WTC11 (cell line): Measurements from ENCODE around the gene GLCCI1.

Source experiments
- CREB1 ChIP-seq: sonication (generic); formaldehyde crosslinking; IDR thresholded peaks from 2 replicates; pipeline ENCODE4 v1.8.0; 2023; ENCODE audit warnings: mild to moderate bottlenecking, missing genetic modification reagents
- NFE2L1 ChIP-seq: sonication (generic); formaldehyde crosslinking; IDR thresholded peaks from 2 replicates; pipeline ENCODE4 v1.8.1; 2023; ENCODE audit warnings: missing genetic modification reagents
- NR2C2 ChIP-seq: sonication (generic); formaldehyde crosslinking; IDR thresholded peaks from 2 replicates; pipeline ENCODE4 v1.8.0; 2022; ENCODE audit warnings: mild to moderate bottlenecking, missing genetic modification reagents
- NR3C1 ChIP-seq: sonication (generic); formaldehyde crosslinking; conservative IDR thresholded peaks from 2 replicates; pipeline ENCODE4 v1.8.1; 2023; ENCODE audit warnings: low read depth, mild to moderate bottlenecking, missing genetic modification reagents
- TP53 ChIP-seq: sonication (generic); formaldehyde crosslinking; IDR thresholded peaks from 2 replicates; pipeline ENCODE4 v1.8.1; 2023; ENCODE audit warnings: mild to moderate bottlenecking, missing genetic modification reagents
- TF ChIP-seq, protein P1 (sequence below): sonication (generic); formaldehyde crosslinking; IDR thresholded peaks from 2 replicates; pipeline ENCODE4 v1.8.1; 2022; ENCODE audit warnings: missing genetic modification reagents, borderline replicate concordance
- TF ChIP-seq, protein P2 (sequence below): sonication (generic); formaldehyde crosslinking; IDR thresholded peaks from 2 replicates; pipeline ENCODE4 v1.8.1; 2023; ENCODE audit warnings: mild to moderate bottlenecking, missing genetic modification reagents, moderate library complexity
- TF ChIP-seq, protein P3 (sequence below): sonication (generic); formaldehyde crosslinking; IDR thresholded peaks from 2 replicates; pipeline ENCODE4 v1.8.1; 2023; ENCODE audit warnings: mild to moderate bottlenecking, missing genetic modification reagents, moderate library complexity
- TF ChIP-seq, protein P4 (sequence below): fragments of 200-600 bp; IDR thresholded peaks from 2 replicates; pipeline ENCODE4 v1.8.0; 2022; ENCODE audit warnings: antibody characterized with exemption
- TF ChIP-seq, protein P5 (sequence below): sonication (generic); formaldehyde crosslinking; IDR thresholded peaks from 2 replicates; pipeline ENCODE4 v1.8.1; 2023; ENCODE audit warnings: mild to moderate bottlenecking, missing genetic modification reagents
- TF ChIP-seq, protein P6 (sequence below): sonication (generic); formaldehyde crosslinking; IDR thresholded peaks from 2 replicates; pipeline ENCODE4 v1.8.1; 2022; ENCODE audit warnings: mild to moderate bottlenecking, missing genetic modification reagents, moderate library complexity, borderline replicate concordance
- TF ChIP-seq, protein P7 (sequence below): sonication (generic); formaldehyde crosslinking; IDR thresholded peaks from 2 replicates; pipeline ENCODE4 v1.8.1; 2022; ENCODE audit warnings: low read depth, mild to moderate bottlenecking, moderate library complexity, missing genetic modification reagents, borderline replicate concordance
- TF ChIP-seq, protein P8 (sequence below): fragments of 250-450 bp; sonication (Bioruptor Pico); conservative IDR thresholded peaks from 2 replicates; pipeline ENCODE4 v1.9.0; 2021; ENCODE audit warnings: mild to moderate bottlenecking
- TF ChIP-seq, protein P9 (sequence below): sonication (generic); formaldehyde crosslinking; IDR thresholded peaks from 2 replicates; pipeline ENCODE4 v1.8.0; 2023; ENCODE audit warnings: mild to moderate bottlenecking, missing genetic modification reagents

DNA sequence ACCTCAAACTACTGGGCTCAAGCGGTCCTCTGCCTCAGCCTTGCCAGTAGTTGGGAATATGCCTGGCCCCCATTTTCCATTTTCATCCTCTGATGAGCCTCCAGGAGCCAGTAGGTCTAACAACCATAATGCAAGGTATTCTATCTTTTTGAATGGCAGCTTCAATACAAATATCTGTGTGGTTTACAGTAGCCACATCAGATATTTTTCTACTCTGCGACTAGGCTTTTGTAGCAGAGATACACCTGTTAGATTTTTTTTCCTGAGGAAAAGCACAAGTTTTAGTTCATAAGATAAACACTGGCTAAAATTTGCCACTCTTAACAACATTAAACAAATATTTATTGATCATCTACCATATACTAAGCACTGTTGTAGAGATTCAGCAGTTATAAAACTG, 3.9 kb upstream of the GLCCI1 start:
- TF ChIP-seq, protein P1, sequence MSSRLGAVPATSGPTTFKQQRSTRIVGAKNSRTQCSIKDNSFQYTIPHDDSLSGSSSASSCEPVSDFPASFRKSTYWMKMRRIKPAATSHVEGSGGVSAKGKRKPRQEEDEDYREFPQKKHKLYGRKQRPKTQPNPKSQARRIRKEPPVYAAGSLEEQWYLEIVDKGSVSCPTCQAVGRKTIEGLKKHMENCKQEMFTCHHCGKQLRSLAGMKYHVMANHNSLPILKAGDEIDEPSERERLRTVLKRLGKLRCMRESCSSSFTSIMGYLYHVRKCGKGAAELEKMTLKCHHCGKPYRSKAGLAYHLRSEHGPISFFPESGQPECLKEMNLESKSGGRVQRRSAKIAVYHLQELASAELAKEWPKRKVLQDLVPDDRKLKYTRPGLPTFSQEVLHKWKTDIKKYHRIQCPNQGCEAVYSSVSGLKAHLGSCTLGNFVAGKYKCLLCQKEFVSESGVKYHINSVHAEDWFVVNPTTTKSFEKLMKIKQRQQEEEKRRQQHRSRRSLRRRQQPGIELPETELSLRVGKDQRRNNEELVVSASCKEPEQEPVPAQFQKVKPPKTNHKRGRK, result no peak
- TF ChIP-seq, protein P2, sequence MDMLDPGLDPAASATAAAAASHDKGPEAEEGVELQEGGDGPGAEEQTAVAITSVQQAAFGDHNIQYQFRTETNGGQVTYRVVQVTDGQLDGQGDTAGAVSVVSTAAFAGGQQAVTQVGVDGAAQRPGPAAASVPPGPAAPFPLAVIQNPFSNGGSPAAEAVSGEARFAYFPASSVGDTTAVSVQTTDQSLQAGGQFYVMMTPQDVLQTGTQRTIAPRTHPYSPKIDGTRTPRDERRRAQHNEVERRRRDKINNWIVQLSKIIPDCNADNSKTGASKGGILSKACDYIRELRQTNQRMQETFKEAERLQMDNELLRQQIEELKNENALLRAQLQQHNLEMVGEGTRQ, result no peak
- TF ChIP-seq, protein P3, sequence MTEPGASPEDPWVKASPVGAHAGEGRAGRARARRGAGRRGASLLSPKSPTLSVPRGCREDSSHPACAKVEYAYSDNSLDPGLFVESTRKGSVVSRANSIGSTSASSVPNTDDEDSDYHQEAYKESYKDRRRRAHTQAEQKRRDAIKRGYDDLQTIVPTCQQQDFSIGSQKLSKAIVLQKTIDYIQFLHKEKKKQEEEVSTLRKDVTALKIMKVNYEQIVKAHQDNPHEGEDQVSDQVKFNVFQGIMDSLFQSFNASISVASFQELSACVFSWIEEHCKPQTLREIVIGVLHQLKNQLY (CRISPR knock-in tag), result no peak
- TF ChIP-seq, protein P4, sequence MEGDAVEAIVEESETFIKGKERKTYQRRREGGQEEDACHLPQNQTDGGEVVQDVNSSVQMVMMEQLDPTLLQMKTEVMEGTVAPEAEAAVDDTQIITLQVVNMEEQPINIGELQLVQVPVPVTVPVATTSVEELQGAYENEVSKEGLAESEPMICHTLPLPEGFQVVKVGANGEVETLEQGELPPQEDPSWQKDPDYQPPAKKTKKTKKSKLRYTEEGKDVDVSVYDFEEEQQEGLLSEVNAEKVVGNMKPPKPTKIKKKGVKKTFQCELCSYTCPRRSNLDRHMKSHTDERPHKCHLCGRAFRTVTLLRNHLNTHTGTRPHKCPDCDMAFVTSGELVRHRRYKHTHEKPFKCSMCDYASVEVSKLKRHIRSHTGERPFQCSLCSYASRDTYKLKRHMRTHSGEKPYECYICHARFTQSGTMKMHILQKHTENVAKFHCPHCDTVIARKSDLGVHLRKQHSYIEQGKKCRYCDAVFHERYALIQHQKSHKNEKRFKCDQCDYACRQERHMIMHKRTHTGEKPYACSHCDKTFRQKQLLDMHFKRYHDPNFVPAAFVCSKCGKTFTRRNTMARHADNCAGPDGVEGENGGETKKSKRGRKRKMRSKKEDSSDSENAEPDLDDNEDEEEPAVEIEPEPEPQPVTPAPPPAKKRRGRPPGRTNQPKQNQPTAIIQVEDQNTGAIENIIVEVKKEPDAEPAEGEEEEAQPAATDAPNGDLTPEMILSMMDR, result no peak
- TF ChIP-seq, protein P5, sequence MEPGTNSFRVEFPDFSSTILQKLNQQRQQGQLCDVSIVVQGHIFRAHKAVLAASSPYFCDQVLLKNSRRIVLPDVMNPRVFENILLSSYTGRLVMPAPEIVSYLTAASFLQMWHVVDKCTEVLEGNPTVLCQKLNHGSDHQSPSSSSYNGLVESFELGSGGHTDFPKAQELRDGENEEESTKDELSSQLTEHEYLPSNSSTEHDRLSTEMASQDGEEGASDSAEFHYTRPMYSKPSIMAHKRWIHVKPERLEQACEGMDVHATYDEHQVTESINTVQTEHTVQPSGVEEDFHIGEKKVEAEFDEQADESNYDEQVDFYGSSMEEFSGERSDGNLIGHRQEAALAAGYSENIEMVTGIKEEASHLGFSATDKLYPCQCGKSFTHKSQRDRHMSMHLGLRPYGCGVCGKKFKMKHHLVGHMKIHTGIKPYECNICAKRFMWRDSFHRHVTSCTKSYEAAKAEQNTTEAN (CRISPR knock-in tag), result no peak
- TF ChIP-seq CREB1 (no peak), NR2C2 (no peak), NR3C1 (CRISPR knock-in tag) (no peak), TP53 (no peak), NFE2L1 (CRISPR knock-in tag) (no peak)
- TF ChIP-seq, protein P6, sequence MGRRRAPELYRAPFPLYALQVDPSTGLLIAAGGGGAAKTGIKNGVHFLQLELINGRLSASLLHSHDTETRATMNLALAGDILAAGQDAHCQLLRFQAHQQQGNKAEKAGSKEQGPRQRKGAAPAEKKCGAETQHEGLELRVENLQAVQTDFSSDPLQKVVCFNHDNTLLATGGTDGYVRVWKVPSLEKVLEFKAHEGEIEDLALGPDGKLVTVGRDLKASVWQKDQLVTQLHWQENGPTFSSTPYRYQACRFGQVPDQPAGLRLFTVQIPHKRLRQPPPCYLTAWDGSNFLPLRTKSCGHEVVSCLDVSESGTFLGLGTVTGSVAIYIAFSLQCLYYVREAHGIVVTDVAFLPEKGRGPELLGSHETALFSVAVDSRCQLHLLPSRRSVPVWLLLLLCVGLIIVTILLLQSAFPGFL (CRISPR knock-in tag), result no peak
- TF ChIP-seq, protein P7, sequence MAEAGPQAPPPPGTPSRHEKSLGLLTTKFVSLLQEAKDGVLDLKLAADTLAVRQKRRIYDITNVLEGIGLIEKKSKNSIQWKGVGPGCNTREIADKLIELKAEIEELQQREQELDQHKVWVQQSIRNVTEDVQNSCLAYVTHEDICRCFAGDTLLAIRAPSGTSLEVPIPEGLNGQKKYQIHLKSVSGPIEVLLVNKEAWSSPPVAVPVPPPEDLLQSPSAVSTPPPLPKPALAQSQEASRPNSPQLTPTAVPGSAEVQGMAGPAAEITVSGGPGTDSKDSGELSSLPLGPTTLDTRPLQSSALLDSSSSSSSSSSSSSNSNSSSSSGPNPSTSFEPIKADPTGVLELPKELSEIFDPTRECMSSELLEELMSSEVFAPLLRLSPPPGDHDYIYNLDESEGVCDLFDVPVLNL (CRISPR knock-in tag), result no peak
- TF ChIP-seq, protein P8, sequence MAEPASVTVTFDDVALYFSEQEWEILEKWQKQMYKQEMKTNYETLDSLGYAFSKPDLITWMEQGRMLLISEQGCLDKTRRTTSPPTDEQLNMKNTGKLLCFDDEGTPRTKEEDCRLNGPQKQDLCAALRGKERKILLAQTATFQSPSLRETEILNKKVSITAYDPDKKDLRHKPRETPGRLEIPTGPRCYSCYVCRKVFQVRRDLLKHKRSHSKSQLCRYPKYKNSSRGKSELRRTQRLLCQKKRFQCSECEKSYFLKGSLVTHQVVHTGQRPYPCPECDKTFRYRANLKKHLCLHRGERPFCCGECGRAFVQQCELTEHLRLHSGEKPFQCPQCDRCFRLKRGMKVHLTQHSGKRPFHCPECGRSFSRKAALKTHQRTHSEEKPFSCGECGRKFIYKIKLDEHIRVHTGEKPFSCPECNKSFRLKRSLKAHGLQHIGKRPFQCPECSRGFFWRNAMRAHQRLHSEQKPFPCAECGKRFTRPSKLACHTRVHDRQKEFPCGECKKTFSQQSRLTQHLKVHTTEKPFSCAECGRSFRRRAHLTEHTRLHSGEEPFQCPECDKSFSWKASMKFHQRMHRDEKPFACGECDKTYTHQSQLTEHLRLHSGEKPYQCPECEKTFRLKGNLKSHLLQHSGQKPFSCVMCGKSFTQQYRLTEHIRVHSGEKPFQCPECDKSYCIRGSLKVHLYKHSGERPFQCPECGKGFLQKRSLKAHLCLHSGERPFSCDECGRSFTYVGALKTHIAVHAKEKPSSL (CRISPR knock-in tag), result no peak
- TF ChIP-seq, protein P9, sequence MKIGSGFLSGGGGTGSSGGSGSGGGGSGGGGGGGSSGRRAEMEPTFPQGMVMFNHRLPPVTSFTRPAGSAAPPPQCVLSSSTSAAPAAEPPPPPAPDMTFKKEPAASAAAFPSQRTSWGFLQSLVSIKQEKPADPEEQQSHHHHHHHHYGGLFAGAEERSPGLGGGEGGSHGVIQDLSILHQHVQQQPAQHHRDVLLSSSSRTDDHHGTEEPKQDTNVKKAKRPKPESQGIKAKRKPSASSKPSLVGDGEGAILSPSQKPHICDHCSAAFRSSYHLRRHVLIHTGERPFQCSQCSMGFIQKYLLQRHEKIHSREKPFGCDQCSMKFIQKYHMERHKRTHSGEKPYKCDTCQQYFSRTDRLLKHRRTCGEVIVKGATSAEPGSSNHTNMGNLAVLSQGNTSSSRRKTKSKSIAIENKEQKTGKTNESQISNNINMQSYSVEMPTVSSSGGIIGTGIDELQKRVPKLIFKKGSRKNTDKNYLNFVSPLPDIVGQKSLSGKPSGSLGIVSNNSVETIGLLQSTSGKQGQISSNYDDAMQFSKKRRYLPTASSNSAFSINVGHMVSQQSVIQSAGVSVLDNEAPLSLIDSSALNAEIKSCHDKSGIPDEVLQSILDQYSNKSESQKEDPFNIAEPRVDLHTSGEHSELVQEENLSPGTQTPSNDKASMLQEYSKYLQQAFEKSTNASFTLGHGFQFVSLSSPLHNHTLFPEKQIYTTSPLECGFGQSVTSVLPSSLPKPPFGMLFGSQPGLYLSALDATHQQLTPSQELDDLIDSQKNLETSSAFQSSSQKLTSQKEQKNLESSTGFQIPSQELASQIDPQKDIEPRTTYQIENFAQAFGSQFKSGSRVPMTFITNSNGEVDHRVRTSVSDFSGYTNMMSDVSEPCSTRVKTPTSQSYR (CRISPR knock-in tag), result no peak
